WTC11 (cell line): Measurements from ENCODE around the gene FKBP5. TPM values are rescaled to one million over a fixed set of nuclear protein-coding genes. Genes with fewer than 3 reads are reported as not detected.
A peak's percentile ranks its signal among the peaks of the same experiment; 100 is the strongest.

Experiments used
- ATAC-seq: fragments of 200-7000 bp; cut with Tn5 transposase; 2 replicates; pipeline ENCODE4 v1.10.0; 2021; ENCODE audit warnings: mild to moderate bottlenecking, moderate library complexity
- CTCF ChIA-PET: fragments of 300-600 bp; sonication (Branson Sonifier 250); formaldehyde crosslinking; loops from one replicate; lab custom pipeline; 2021; ENCODE audit warnings: antibody characterized with exemption; lab: Charles Lee
- POLR2A ChIA-PET: fragments of 350-600 bp; sonication (Branson Sonifier 250); formaldehyde crosslinking; loops from one replicate; lab custom pipeline; 2021; ENCODE audit warnings: antibody characterized with exemption; lab: Charles Lee
- DNase-seq: peaks from one replicate; pipeline ENCODE4 v3.0.0; 2021; ENCODE audit warnings: low spot score
- H3K27ac Mint-ChIP-seq: 2 replicates; pipeline ENCODE4 v1.8.0; 2021; ENCODE audit warnings: mixed read lengths
- H3K27me3 Mint-ChIP-seq: 2 replicates; pipeline ENCODE4 v1.8.0; 2021; ENCODE audit warnings: low read depth, mild to moderate bottlenecking, moderate library complexity, mixed read lengths
- H3K36me3 Mint-ChIP-seq: 2 replicates; pipeline ENCODE4 v1.8.0; 2021; ENCODE audit warnings: mixed read lengths
- H3K4me1 Mint-ChIP-seq: 2 replicates; pipeline ENCODE4 v1.8.0; 2022; ENCODE audit warnings: mixed read lengths
- H3K4me3 Mint-ChIP-seq: 2 replicates; pipeline ENCODE4 v1.8.0; 2021; ENCODE audit warnings: mild to moderate bottlenecking, moderate library complexity, mixed read lengths
- H3K9me3 Mint-ChIP-seq: 2 replicates; pipeline ENCODE4 v1.8.0; 2021; ENCODE audit warnings: mixed read lengths
- AFF4 ChIP-seq: sonication (generic); formaldehyde crosslinking; IDR thresholded peaks from 2 replicates; pipeline ENCODE4 v1.8.1; 2023; ENCODE audit warnings: mild to moderate bottlenecking, missing genetic modification reagents, borderline replicate concordance
- ARID4B ChIP-seq: sonication (generic); formaldehyde crosslinking; IDR thresholded peaks from 2 replicates; pipeline ENCODE4 v1.8.0; 2023; ENCODE audit warnings: missing genetic modification reagents, mild to moderate bottlenecking, borderline replicate concordance
- E2F5 ChIP-seq: sonication (generic); formaldehyde crosslinking; IDR thresholded peaks from 2 replicates; pipeline ENCODE4 v1.8.1; 2022; ENCODE audit warnings: mild to moderate bottlenecking, moderate library complexity, missing genetic modification reagents
- FOXP4 ChIP-seq: sonication (generic); formaldehyde crosslinking; IDR thresholded peaks from 2 replicates; pipeline ENCODE4 v1.8.0; 2022; ENCODE audit warnings: mild to moderate bottlenecking, missing genetic modification reagents
- KAT7 ChIP-seq: sonication (generic); formaldehyde crosslinking; IDR thresholded peaks from 2 replicates; pipeline ENCODE4 v1.8.1; 2023; ENCODE audit warnings: missing genetic modification reagents, mild to moderate bottlenecking, borderline replicate concordance
- MYBL2 ChIP-seq: sonication (generic); formaldehyde crosslinking; IDR thresholded peaks from 2 replicates; pipeline ENCODE4 v1.8.1; 2023; ENCODE audit warnings: mild to moderate bottlenecking, moderate library complexity, missing genetic modification reagents
- NR1H2 ChIP-seq: sonication (generic); formaldehyde crosslinking; IDR thresholded peaks from 2 replicates; pipeline ENCODE4 v1.9.0; 2021; ENCODE audit warnings: mild to moderate bottlenecking, moderate library complexity, missing genetic modification reagents
- TEAD1 ChIP-seq: sonication (generic); formaldehyde crosslinking; IDR thresholded peaks from 2 replicates; pipeline ENCODE4 v1.8.0; 2022; ENCODE audit warnings: mild to moderate bottlenecking, missing genetic modification reagents
- ZBTB21 ChIP-seq: sonication (generic); formaldehyde crosslinking; IDR thresholded peaks from 2 replicates; pipeline ENCODE4 v1.8.1; 2023; ENCODE audit warnings: mild to moderate bottlenecking, missing genetic modification reagents, borderline replicate concordance
- ZMAT4 ChIP-seq: fragments of 250-450 bp; sonication (Bioruptor Pico); IDR thresholded peaks from 2 replicates; pipeline ENCODE4 v1.9.0; 2021; ENCODE audit warnings: mild to moderate bottlenecking
- total RNA-seq: library from RNA; stranded (reverse); gene quantifications from 3 replicates; pipeline ENCODE4 v1.2.3, GENCODE V29; 2021

Gene FKBP5
- total RNA-seq, 1 experiment from 2014 or later, result 27.2 TPM

GRCh38 chr6:35648203-35648602 lies 40.5 kb downstream of the FKBP5 start:
- CTCF ChIA-PET, result interaction anchor here (1.6 kb wide), 1 partner anchor 80 kb away, joined by 4 read pairs; no protein-coding TSS in a partner anchor
- Mint-ChIP-seq H3K27me3 (no peaks in the 10 kb centered on the region), H3K36me3 (peaks cover 7% of the 10 kb centered on the region), H3K4me1 (peaks cover 32% of the 10 kb centered on the region), H3K4me3 (no peak overlapping the region), H3K27ac (no peak overlapping the region), H3K9me3 (peaks cover 8% of the 10 kb centered on the region)
- no peak for TF ChIP-seq AFF4 (CRISPR knock-in tag)
- no peak for TF ChIP-seq E2F5
- TF ChIP-seq NR1H2 (CRISPR knock-in tag), result no peak
- no peak for TF ChIP-seq MYBL2 (CRISPR knock-in tag)
- no peak for TF ChIP-seq FOXP4
- DNase-seq (no peak), ATAC-seq (no peak)
- POLR2A ChIA-PET, result no interaction called here

GRCh38 chr6:35647400-35647799 lies 41.3 kb downstream of the FKBP5 start:
- POLR2A ChIA-PET, result no interaction called here
- no peaks in the 10 kb centered on the region for H3K9me3 Mint-ChIP-seq
- TF ChIP-seq TEAD1 (CRISPR knock-in tag) (no peak), ZMAT4 (CRISPR knock-in tag) (no peak), KAT7 (CRISPR knock-in tag) (no peak), ZBTB21 (CRISPR knock-in tag) (no peak), ARID4B (CRISPR knock-in tag) (no peak)
- TF ChIP-seq, all 79 proteins: peak for 0
- CTCF ChIA-PET, result interaction anchor here (1.1 to 1.6 kb wide), 3 partner anchors 79 to 95 kb away, joined by 3 to 5 read pairs (median 4); no protein-coding TSS in a partner anchor
- peaks cover 32% of the 10 kb centered on the region for H3K4me1 Mint-ChIP-seq
- H3K27ac Mint-ChIP-seq, result peak overlapping the region; percentile 24; the same call in 1 of the 2 replicates
- H3K27me3 Mint-ChIP-seq, result no peaks in the 10 kb centered on the region
- 0 out of 2 replicates have a peak, but pooled peaks have one; percentile 38 for ATAC-seq
- no peaks in the 10 kb centered on the region for H3K36me3 Mint-ChIP-seq
- DNase-seq, result no peak
- no peak overlapping the region for H3K4me3 Mint-ChIP-seq
